Measurements from ENCODE around the gene DACH2. TPM values are rescaled to one million over a fixed set of nuclear protein-coding genes. Genes with fewer than 3 reads are reported as not detected.

The DACH2 gene
- total RNA-seq, 1 experiment from 2014 or later = 1.0 TPM

- no peaks in the 10 kb centered on the region for H3K27me3 ChIP-seq (ENCODE audit: insufficient read depth, low read length)
- Mint-ChIP-seq H3K4me1 (peaks cover 10 to 16% of the 10 kb centered on the region in 2 experiments), H3K4me3 (no peak overlapping the region), H3K27me3 (ENCODE audit: low read depth) (no peaks in the 10 kb centered on the region), H3K36me3 (ENCODE audit: insufficient read depth in 1 of 3, low read depth in 3 of 3) (no peaks in the 10 kb centered on the region), H3K27ac (peak overlapping the region in 1 of 3 experiments; percentile 5; a peak in 1 of 7 replicates), H3K9me3 (peaks cover 0 to 13% of the 10 kb centered on the region in 2 experiments; a peak in 3 of 5 replicates)
- no peaks in the 10 kb centered on the region for H3K9me3 ChIP-seq (ENCODE audit: control insufficient read depth, low read depth, low read length)
- H2BK15ac ChIP-seq (ENCODE audit: low read depth, low read length) = no peak overlapping the region
- no peak overlapping the region for H4K8ac ChIP-seq (replicated peaks; ENCODE audit: insufficient read length, low read depth, low read length)
- no peak overlapping the region for H2BK5ac ChIP-seq (ENCODE audit: insufficient read length, low read length)
- no peaks in the 10 kb centered on the region for H3K23me2 ChIP-seq (ENCODE audit: insufficient read length, low read depth, low read length, poor library complexity, severe bottlenecking)
- no peak overlapping the region for H2AK5ac ChIP-seq (ENCODE audit: insufficient read length, low read length)
- H2AFZ ChIP-seq (ENCODE audit: low read length) = no peak overlapping the region
- H3K9ac ChIP-seq (ENCODE audit: extremely low read depth, insufficient read length, low read length) = no peak overlapping the region
- no peak overlapping the region for H3K56ac ChIP-seq (ENCODE audit: insufficient read length, low read depth, low read length)
- no peak overlapping the region for H3K14ac ChIP-seq (ENCODE audit: insufficient read depth, low read length)
- no peaks in the 10 kb centered on the region for H3K79me1 ChIP-seq (ENCODE audit: insufficient read depth, low read depth, low read length, poor library complexity, severe bottlenecking)
- WGBS (ENCODE audit: extremely low coverage, insufficient read length, low lambda C conversion rate) = no CpG with 5 or more reads among the region's 3 CpGs
- H3K4me1 ChIP-seq (ENCODE audit: insufficient read depth, low read length) = no peaks in the 10 kb centered on the region
- H2BK12ac ChIP-seq (ENCODE audit: insufficient read length, low read depth, low read length) = no peak overlapping the region
- no peaks in the 10 kb centered on the region for H4K20me1 ChIP-seq (ENCODE audit: control insufficient read depth, insufficient read depth, insufficient read length)
- no peak overlapping the region for H2BK20ac ChIP-seq (ENCODE audit: low read depth, low read length, poor library complexity, severe bottlenecking)
- H3K79me2 ChIP-seq (ENCODE audit: insufficient read depth, low read length) = no peaks in the 10 kb centered on the region
- no peak overlapping the region for H3K23ac ChIP-seq (ENCODE audit: insufficient read length, low read depth, low read length)
- TF ChIP-seq, protein P1, sequence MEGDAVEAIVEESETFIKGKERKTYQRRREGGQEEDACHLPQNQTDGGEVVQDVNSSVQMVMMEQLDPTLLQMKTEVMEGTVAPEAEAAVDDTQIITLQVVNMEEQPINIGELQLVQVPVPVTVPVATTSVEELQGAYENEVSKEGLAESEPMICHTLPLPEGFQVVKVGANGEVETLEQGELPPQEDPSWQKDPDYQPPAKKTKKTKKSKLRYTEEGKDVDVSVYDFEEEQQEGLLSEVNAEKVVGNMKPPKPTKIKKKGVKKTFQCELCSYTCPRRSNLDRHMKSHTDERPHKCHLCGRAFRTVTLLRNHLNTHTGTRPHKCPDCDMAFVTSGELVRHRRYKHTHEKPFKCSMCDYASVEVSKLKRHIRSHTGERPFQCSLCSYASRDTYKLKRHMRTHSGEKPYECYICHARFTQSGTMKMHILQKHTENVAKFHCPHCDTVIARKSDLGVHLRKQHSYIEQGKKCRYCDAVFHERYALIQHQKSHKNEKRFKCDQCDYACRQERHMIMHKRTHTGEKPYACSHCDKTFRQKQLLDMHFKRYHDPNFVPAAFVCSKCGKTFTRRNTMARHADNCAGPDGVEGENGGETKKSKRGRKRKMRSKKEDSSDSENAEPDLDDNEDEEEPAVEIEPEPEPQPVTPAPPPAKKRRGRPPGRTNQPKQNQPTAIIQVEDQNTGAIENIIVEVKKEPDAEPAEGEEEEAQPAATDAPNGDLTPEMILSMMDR (conservative IDR thresholded peaks at IDR 0.05) = no peak
- H3K4ac ChIP-seq (ENCODE audit: low read depth, low read length) = no peak overlapping the region
- H4K5ac ChIP-seq (ENCODE audit: insufficient read length, low read depth, low read length) = no peak overlapping the region
- no peak overlapping the region for H2BK120ac ChIP-seq (ENCODE audit: low read depth, low read length, poor library complexity, severe bottlenecking)
- H3K4me2 ChIP-seq (ENCODE audit: insufficient read depth, insufficient read length, low read length) = no peak overlapping the region
- H3K18ac ChIP-seq (ENCODE audit: insufficient read length, low read depth, low read length) = no peak overlapping the region
- no peak overlapping the region for H3T11ph ChIP-seq (ENCODE audit: low read length)
- no peak overlapping the region for H4K91ac ChIP-seq (ENCODE audit: insufficient read length, low read depth, low read length)
- H3K27ac ChIP-seq (ENCODE audit: insufficient read length, low read depth, low read length) = no peak overlapping the region
- DNase-seq = no peak
Observed at GRCh38 chrX:86383681-86384540, 235.7 kb downstream of the DACH2 start.
